Stimulated activated CD4-positive, alpha-beta T cell treated with anti-CD3 and anti-CD28 coated beads, Interleukin-2, amount 100 ng/mL, for 48 hours (primary cell): ENCODE results near the gene CSTB.
A peak's percentile ranks its signal among the peaks of the same experiment; 100 is the strongest.

Source experiments
- DNase-seq, 2 donors: peaks; one replicate each; pipeline ENCODE4 v3.0.0-alpha.2; 2020

The CSTB gene

DNA sequence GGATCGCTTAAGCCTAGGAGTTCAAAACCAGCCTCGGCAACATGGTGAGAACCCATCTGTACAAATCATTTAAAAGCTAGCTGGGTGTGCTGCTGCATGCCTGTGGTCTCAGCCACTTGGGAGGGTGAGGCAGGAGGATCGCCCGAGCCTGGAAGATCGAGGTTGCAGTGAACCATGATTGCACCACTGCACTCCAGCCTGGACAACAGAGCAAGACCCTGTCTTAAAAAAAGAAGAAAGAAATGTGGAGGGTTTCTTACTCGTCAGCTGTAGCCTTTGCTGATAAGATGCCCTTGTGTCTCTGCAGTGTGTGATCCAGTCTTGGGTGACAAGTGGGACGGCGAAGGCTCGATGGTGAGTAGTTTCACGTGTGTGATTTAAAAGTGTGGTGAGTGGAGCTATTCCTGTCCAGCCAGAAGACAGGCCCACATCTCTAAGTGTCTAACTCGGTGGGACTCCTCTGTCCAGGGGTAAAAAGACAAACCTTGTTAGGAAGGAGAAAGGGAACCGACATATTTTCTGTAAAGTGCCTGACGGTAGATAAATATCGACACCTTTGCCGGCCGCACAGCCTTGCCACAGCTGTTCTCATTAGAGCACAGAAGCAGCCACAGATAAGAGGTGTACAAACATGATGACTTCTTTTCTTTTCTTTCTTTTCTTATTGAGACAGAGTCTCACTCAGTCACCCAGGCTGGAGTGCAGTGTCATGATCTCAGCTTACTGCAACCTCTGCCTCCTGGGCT, 30.2 kb downstream of the CSTB start:
- DNase-seq, result no peak

- DNase-seq, result no peak
These were observed 31.4 kb downstream of the CSTB start for GRCh38 chr21:43744725-43745124.

GRCh38 chr21:43743947-43744346, 32.2 kb downstream of the CSTB start:
- no peak for DNase-seq

DNA sequence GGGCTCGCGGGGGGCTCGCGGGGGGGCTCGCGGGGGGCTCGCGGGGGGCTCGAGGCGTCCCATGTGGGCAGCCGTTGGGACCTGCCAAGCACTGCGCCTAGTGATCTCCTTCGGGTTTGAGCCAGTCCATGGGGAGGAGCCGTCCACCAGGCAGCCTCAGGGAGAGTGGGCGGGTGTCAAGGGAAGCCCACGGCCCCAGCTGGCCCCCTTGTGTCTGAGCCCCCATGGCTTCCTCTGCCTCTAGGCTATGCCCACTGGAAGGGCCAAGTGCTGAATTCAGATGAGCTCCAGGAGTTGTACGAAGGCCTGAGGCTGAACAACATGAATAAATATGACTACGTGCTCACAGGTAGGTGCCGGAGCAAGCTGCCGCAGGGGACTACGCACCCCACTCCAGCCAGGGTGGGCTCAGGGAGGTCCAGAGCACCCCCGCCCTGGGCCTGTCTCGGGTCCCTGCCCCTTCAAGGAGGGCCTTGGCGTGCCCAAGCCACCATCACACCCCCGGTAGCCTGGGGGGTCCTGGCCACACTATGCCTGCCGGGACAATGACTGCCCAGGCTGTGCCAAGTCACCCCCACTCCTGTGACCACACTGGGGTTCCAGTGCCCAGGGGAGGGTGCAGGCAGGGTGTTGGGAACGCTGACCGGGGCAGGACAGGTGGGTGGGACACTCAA, 34.5 kb downstream of the CSTB start:
- DNase-seq, result no peak

DNA sequence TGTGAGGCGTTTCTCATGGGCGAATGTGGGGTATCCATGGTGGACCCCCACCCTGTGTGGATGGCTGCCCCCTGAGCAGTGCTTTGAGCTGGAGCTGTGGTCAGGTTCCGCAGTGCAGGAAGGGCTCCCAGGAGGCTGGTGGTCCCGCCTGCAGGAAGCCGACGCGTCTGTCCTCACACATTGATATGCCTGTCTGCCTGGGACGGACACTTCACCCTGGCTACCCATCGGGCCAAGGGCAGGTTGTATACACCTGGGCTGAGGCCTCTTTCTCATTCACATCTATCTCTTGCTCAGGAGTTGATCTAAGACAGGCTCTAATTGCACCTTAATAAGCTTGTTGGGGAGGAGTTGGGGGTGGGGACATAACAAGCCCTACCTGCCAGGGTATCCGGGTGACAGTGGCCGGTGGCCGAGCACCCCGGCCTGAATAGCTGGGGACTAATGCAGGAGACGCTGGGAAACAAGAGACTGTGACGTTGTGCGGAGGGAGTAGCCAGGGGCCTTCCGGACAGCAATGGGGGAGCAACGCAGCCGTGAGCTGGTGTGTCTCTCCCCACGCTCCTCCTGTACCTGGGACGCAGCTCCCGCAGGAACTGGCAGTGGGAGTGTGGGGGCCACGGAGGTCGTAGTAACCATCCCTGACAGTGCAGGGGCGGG, 35.5 kb downstream of the CSTB start:
- no peak for DNase-seq

DNA sequence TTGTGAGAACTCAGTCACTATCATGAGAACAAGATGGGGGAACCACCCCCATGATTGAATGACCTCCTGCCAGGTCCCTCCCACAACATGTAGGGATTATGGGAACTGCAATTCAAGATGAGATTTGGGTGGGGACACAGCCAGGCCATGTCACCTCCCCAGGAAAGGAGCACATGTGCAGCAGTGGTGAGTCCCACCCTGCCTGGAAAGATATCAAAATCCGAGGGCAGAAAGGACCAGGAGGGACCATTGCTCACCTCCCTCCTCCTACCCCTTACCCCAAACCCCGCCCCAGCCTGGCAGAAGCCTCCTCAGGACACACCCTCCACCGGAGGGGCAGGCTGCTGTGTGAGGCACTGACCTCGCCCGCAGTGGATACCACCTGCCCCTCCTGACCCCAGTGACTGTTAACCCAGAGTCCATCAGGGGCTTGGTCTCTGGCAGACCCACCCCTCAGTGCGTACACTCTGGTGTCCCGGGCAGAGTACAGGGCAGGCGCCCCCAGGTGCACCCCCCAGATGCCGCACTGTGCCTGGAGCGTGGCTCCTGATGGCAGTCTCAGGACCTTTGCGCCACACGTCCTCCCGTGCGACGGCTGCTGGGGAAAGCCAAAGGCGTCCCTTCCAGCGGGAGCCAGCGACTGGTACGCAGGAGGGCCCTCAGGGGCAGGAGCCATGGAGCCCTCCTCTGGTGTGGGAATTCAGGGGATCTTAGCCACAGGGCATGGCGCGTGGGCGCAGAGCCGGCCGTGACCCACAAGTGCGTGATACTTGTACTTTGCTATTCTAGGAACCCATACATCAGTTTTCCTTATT, 36.3 kb downstream of the CSTB start:
- no peak for DNase-seq

DNA sequence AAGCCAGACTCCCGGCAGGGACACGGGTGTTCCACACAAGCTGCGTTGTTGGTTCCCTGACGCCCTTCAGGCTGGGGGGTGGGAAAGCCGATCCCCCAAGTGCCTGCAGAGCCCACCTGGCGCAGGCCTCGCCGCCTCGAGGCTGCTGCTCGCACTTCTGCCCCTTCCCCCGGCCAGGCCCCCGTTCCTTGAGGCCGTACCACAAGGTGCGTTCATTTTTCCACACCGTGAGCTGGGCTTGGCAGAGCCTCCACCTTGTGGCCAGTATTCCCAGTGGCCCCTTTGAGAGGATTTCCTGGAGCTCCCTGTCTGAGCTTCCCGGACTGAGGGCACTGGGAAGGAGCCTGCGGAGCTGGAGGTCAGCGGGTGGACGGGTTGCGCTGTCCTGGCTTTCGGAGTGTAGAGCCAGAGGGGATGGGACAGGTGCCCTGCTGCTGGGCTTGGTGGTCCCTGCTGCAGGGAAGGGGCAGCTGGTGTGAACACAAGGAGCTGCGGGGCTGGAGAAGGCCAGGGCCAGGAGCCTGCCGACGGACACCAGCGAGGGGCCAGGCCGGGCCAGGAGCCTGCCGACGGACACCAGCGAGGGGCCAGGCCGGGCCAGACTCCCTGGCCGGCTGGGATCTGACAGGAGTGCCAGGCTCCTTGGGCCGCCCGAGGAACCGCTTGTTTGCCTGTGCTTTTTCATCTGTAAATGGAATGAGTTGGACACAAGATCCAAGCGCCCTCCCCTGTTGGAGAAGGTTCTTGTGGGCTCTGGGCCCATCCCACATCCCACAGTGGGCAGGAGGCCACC, 38.8 kb downstream of the CSTB start:
- DNase-seq, result no peak

- DNase-seq, result no peak
These were observed 39.8 kb downstream of the CSTB start for GRCh38 chr21:43736224-43736883.

DNA sequence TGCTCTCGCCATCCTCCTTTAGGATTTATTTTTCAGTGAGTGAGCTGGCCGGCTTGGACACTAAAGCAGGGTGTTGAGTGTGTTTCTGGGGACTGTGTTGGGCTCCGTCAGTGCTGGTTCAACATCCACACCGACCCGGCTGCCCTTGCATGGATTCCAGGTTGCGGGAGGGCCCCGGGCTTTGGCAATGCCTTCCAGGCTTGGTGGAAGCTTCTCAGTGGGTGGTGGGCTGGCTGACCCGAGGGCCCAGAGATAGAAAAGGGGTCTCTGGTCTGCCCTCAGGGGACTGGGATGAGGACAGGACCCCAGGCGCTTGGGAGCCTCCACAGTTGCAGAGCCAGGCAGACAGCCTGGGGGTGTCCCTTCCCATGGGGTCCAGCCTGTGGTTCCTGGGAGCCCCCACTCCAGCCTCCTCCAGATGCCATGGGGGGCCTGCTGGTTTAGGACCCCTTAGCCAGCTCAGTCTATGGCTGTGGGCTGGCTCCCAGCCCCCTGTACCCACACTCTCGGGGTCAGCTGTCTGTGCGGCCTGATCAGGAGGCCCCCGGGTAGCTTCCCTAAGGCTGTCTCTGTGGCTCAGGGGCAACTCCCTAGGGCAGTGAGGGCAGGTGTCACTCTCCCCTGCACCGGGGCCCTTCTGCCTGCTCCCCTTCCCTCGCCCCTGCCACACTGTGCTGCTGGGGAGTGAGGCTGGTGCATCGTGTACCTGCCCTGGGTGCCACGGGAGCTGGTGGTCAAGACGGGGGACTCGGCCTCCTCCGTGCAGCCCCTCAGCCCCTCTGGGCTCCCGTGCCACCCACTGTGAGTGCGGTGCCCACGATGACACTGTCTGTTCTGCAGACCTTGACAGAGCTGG, 40.6 kb downstream of the CSTB start:
- no peak for DNase-seq

GRCh38 chr21:43734928-43735229, 41.2 kb downstream of the CSTB start:
- no peak for DNase-seq

- no peak for DNase-seq
These were observed 41.8 kb downstream of the CSTB start for GRCh38 chr21:43734131-43734927.

DNA sequence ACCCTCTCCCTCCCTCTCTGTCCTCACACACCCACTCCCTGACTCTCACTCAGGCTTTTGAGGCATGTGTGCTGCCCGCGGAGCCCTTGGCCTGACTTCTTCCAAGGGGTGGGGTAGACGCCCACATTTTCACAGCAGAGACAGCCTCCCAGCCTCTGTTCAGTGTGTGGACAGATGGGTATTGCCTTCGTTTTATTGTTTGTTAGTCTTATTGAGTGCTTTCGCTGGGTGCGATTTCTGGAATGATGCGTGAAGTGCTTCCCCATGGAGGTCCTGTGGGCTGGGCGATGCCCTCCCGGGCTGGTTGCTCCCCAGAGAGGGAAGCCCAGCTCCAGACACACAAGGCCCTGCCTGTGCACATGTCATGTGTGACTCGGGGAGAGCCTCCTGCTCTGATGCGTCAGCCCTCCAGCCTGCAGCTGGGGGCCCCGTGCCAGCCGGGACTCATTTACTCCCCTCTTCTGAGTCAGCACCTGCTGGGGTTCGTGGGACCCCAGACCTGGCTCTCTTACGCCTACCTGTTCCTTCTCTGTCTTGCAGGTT, 42.5 kb downstream of the CSTB start:
- no peak for DNase-seq

- no peak for DNase-seq
These were observed 43.0 kb downstream of the CSTB start for GRCh38 chr21:43733060-43733459.

DNA sequence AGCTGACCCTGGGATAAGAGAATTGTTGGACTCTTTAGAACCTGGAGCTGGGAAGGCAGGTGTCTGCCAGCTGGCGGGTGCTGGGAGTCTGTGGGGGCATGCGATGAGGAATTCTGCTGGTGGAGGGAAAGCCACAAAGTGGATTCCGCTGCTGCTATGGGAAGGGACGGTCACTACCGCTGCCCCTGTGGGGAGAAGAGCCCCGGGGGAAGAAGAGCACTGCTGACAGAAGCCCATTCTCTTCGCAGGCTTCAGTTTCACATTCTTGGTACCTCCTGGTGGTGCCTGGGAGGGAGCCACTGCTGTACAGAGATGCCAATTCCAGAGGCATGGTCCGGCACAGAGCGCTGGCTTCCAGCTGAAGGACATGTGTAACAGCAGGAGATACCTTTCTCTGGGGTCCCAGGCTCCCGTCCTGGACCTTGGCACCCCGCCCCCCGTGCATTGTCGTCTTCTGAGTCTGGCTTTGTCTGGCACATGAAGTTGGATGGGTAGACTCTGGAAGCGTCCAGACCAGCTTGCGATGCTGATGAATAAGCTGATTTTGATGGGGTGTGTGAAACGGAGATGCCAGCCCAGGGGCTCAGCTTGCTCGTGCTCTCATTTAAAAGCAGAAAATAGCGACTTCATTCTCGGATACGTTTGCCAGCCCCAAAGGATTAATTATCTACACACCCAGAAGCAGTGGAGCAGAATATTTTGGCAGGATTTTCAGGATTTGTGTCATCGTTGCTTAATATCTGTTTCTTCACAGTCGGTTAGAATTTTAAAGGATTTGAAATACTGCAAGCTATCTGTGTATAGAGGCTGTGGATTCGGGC, 44.0 kb downstream of the CSTB start:
- DNase-seq, result no peak

DNA sequence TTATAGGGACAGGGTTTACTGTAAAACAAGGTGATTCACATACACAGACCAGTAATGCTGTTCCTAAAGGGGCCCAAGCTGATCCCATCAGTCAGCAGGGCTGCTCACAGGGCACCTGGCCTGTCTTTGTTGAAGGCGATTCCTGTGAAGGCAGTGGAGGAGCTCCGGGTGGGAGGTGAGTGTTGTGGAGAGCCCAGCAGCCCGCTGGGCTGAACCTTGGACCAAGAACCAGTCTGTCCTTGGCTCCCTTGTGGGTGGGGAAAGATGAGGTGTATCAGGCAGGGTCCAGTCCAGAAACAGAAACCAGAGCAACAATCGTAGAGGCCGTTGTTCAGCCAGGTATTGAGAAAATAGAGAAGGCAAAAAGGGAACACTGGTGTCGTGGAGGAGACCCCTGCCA, 44.6 kb downstream of the CSTB start:
- DNase-seq, result no peak

GRCh38 chr21:43728467-43729390, 47.4 kb downstream of the CSTB start:
- DNase-seq, result peak; percentile 73 to 76

GRCh38 chr21:43728154-43728466, 48.0 kb downstream of the CSTB start:
- DNase-seq, result no peak
